ENCODE results near the gene SLC27A3.
"Not testable (repeated sequence)": the region's sequence is repeated elsewhere in the genome, so short reads cannot be mapped to it uniquely, and the experiment has no call there.

The SLC27A3 gene

GRCh38 chr1:153778824-153779519, 3.8 kb downstream of the SLC27A3 start:
- FAIRE-seq = no peak

GRCh38 chr1:153779781-153780541, 4.8 kb downstream of the SLC27A3 start:
- FAIRE-seq (no peak), DNase-seq (ENCODE audit: extremely low spot score, insufficient read length, low read depth) (no peak)

More at GRCh38 chr1:153778824-153779519, 3.8 kb downstream of the SLC27A3 start:
- no peak for DNase-seq (ENCODE audit: extremely low spot score, insufficient read length, low read depth)

GRCh38 chr1:153780551-153780950, 5.3 kb downstream of the SLC27A3 start:
- no peak for DNase-seq (ENCODE audit: extremely low spot score, insufficient read length, low read depth)
- no peak for FAIRE-seq

GRCh38 chr1:153782648-153783047, 7.4 kb downstream of the SLC27A3 start:
- FAIRE-seq; DNase-seq (ENCODE audit: extremely low spot score, insufficient read length, low read depth): not testable (repeated sequence)

GRCh38 chr1:153783233-153784190, 8.3 kb downstream of the SLC27A3 start:
- DNase-seq (ENCODE audit: extremely low spot score, insufficient read length, low read depth) (peak; percentile 93), FAIRE-seq (peak; percentile 93)

- no peak for DNase-seq (ENCODE audit: extremely low spot score, insufficient read length, low read depth)
- FAIRE-seq = no peak
Observed at GRCh38 chr1:153786038-153786790, 11.0 kb downstream of the SLC27A3 start.

- FAIRE-seq (peak; percentile 71), DNase-seq (ENCODE audit: extremely low spot score, insufficient read length, low read depth) (no peak)
Observed at GRCh38 chr1:153789478-153790034, 14.3 kb downstream of the SLC27A3 start.

GRCh38 chr1:153790313-153790965, 15.2 kb downstream of the SLC27A3 start:
- DNase-seq (ENCODE audit: extremely low spot score, insufficient read length, low read depth) (no peak), FAIRE-seq (peak; percentile 5)

- FAIRE-seq = peak; percentile 98
- DNase-seq (ENCODE audit: extremely low spot score, insufficient read length, low read depth) = peak; percentile 73
Observed at GRCh38 chr1:153790966-153791647, 15.9 kb downstream of the SLC27A3 start.

- no peak for DNase-seq (ENCODE audit: extremely low spot score, insufficient read length, low read depth)
Observed at GRCh38 chr1:153791648-153792253, 16.5 kb downstream of the SLC27A3 start.

GRCh38 chr1:153792631-153793041, 17.4 kb downstream of the SLC27A3 start:
- DNase-seq (ENCODE audit: extremely low spot score, insufficient read length, low read depth) = no peak
- FAIRE-seq = no peak

More at GRCh38 chr1:153791648-153792253, 16.5 kb downstream of the SLC27A3 start:
- no peak for FAIRE-seq

- DNase-seq (ENCODE audit: extremely low spot score, insufficient read length, low read depth) (no peak), FAIRE-seq (no peak)
Observed at GRCh38 chr1:153793261-153793972, 18.2 kb downstream of the SLC27A3 start.

GRCh38 chr1:153793973-153794615, 18.9 kb downstream of the SLC27A3 start:
- FAIRE-seq = no peak
- no peak for DNase-seq (ENCODE audit: extremely low spot score, insufficient read length, low read depth)

GRCh38 chr1:153794624-153795329, 19.6 kb downstream of the SLC27A3 start:
- no peak for DNase-seq (ENCODE audit: extremely low spot score, insufficient read length, low read depth)
- FAIRE-seq = no peak

GRCh38 chr1:153795330-153795837, 20.2 kb downstream of the SLC27A3 start:
- DNase-seq (ENCODE audit: extremely low spot score, insufficient read length, low read depth) (no peak), FAIRE-seq (no peak)
